K562 (cell line): ENCODE results near the gene IRF4.

ENCODE experiments used
- L3MBTL2 ChIP-seq: fragments of 450-650 bp; IDR thresholded peaks from 2 replicates; pipeline ENCODE4 v1.6.1; 2016; ENCODE audit warnings: mild to moderate bottlenecking, moderate library complexity
- PTTG1 ChIP-seq: fragments of 450-650 bp; IDR thresholded peaks from 2 replicates; pipeline ENCODE4 v1.6.1; 2016; ENCODE audit warnings: low read depth, mild to moderate bottlenecking, missing genetic modification characterization, missing compliant biosample characterization
- TF ChIP-seq, protein P1 (sequence below): fragments of 250-450 bp; sonication (Bioruptor Pico); IDR thresholded peaks from 2 replicates; pipeline ENCODE4 v1.4.0; 2020; ENCODE audit warnings: mild to moderate bottlenecking, moderate library complexity

GRCh38 chr6:414447-414846 lies 22.9 kb downstream of the IRF4 start:
- TF ChIP-seq, protein P1, sequence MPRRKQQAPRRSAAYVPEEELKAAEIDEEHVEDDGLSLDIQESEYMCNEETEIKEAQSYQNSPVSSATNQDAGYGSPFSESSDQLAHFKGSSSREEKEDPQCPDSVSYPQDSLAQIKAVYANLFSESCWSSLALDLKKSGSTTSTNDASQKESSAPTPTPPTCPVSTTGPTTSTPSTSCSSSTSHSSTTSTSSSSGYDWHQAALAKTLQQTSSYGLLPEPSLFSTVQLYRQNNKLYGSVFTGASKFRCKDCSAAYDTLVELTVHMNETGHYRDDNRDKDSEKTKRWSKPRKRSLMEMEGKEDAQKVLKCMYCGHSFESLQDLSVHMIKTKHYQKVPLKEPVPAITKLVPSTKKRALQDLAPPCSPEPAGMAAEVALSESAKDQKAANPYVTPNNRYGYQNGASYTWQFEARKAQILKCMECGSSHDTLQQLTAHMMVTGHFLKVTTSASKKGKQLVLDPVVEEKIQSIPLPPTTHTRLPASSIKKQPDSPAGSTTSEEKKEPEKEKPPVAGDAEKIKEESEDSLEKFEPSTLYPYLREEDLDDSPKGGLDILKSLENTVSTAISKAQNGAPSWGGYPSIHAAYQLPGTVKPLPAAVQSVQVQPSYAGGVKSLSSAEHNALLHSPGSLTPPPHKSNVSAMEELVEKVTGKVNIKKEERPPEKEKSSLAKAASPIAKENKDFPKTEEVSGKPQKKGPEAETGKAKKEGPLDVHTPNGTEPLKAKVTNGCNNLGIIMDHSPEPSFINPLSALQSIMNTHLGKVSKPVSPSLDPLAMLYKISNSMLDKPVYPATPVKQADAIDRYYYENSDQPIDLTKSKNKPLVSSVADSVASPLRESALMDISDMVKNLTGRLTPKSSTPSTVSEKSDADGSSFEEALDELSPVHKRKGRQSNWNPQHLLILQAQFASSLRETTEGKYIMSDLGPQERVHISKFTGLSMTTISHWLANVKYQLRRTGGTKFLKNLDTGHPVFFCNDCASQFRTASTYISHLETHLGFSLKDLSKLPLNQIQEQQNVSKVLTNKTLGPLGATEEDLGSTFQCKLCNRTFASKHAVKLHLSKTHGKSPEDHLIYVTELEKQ (CRISPR knock-in tag), result no peak
- TF ChIP-seq L3MBTL2, result no peak
- no peak for TF ChIP-seq PTTG1 (tag)
